Suprapubic skin (tissue), 4 donors: Measurements from ENCODE around the gene FAM3C. TPM values are rescaled to one million over a fixed set of nuclear protein-coding genes. Genes with fewer than 3 reads are reported as not detected.

Source experiments
- DNase-seq, 2 donors: peaks; one replicate each; pipeline ENCODE4 v3.0.0-alpha.2; 2019; ENCODE audit warnings: low spot score in 2 of 2
- H3K27ac ChIP-seq: fragments of 200-600 bp; sonication (generic); one replicate; pipeline ENCODE4 v1.5.1; 2019
- H3K27me3 ChIP-seq: fragments of 200-600 bp; sonication (generic); one replicate; pipeline ENCODE4 v1.5.1; 2019
- H3K36me3 ChIP-seq: fragments of 200-600 bp; sonication (generic); one replicate; pipeline ENCODE4 v1.5.1; 2019
- H3K4me1 ChIP-seq: fragments of 200-600 bp; sonication (generic); one replicate; pipeline ENCODE4 v1.5.1; 2019
- H3K4me3 ChIP-seq: fragments of 200-600 bp; sonication (generic); one replicate; pipeline ENCODE4 v1.5.1; 2019; ENCODE audit warnings: mild to moderate bottlenecking
- H3K9me3 ChIP-seq: fragments of 200-600 bp; sonication (generic); one replicate; pipeline ENCODE4 v1.5.1; 2019
- CTCF ChIP-seq, 2 donors: fragments of 200-600 bp in 1 of 2; fragments of 450-650 bp in 1 of 2; sonication (generic) in 1 of 2; IDR thresholded peaks; one replicate each; pipeline ENCODE4 v1.5.1; 2016 to 2019; ENCODE audit warnings: antibody characterized with exemption in 2 of 2, mild to moderate bottlenecking in 1 of 2, moderate library complexity in 1 of 2
- EP300 ChIP-seq: sonication (generic); formaldehyde crosslinking; IDR thresholded peaks from one replicate; pipeline ENCODE4 v1.6.1; 2017; ENCODE audit warnings: antibody characterized with exemption
- POLR2A ChIP-seq, 2 donors: fragments of 450-650 bp; IDR thresholded peaks; one replicate each; pipeline ENCODE4 v1.6.1; 2017; ENCODE audit warnings: antibody characterized with exemption in 2 of 2, mild to moderate bottlenecking in 2 of 2, moderate library complexity in 2 of 2
- POLR2AphosphoS5 ChIP-seq, 3 donors: sonication (generic); formaldehyde crosslinking; IDR thresholded peaks; one replicate each; pipeline ENCODE4 v1.6.1; 2017; ENCODE audit warnings: antibody characterized with exemption in 3 of 3
- WGBS: methylation state at CpG from one replicate; pipeline ENCODE4 v1.1.5; 2018; 5-methylcytosine and 5-hydroxymethylcytosine counted together
- total RNA-seq, 4 donors: library from RNA; depleted of rRNA; stranded (reverse); fragments of >200 nt; gene quantifications; one replicate each; pipeline ENCODE4 v1.1.0, GENCODE V29; 2016

Gene FAM3C
- total RNA-seq, 4 donors from 2014 or later = 31.8 to 39.1 (median 35.9) TPM

GRCh38 chr7:121376979-121377378, 19.1 kb downstream of the FAM3C start:
- H3K4me1 ChIP-seq = peaks cover 6% of the 10 kb centered on the region
- 93% methylated on average over 2 of the region's 2 CpGs for WGBS
- no peak overlapping the region for H3K27ac ChIP-seq
- H3K9me3 ChIP-seq = no peaks in the 10 kb centered on the region
- no peaks in the 10 kb centered on the region for H3K27me3 ChIP-seq
- H3K4me3 ChIP-seq = no peak overlapping the region
- H3K36me3 ChIP-seq = peaks cover 14% of the 10 kb centered on the region
- no peak for TF ChIP-seq POLR2A (IDR thresholded peaks at IDR 0.05)
- no peak for DNase-seq

GRCh38 chr7:121373177-121373576, 22.9 kb downstream of the FAM3C start:
- Histone ChIP-seq H3K27me3 (no peaks in the 10 kb centered on the region), H3K9me3 (no peaks in the 10 kb centered on the region), H3K4me1 (peaks cover 6% of the 10 kb centered on the region), H3K36me3 (peaks cover 17% of the 10 kb centered on the region), H3K4me3 (no peak overlapping the region), H3K27ac (no peak overlapping the region)
- TF ChIP-seq EP300 (no peak), CTCF (IDR thresholded peaks at IDR 0.05) (no peak), POLR2AphosphoS5 (IDR thresholded peaks at IDR 0.05) (no peak), POLR2A (IDR thresholded peaks at IDR 0.05) (no peak)
- DNase-seq = no peak

- no peak overlapping the region for H3K4me3 ChIP-seq
- 88% methylated on average over 2 of the region's 2 CpGs for WGBS
- H3K9me3 ChIP-seq = no peaks in the 10 kb centered on the region
- no peak overlapping the region for H3K27ac ChIP-seq
- no peak for TF ChIP-seq POLR2A (IDR thresholded peaks at IDR 0.05)
- no peak for TF ChIP-seq POLR2AphosphoS5 (IDR thresholded peaks at IDR 0.05)
- no peak for TF ChIP-seq EP300
- no peak for TF ChIP-seq CTCF (IDR thresholded peaks at IDR 0.05)
- H3K27me3 ChIP-seq = no peaks in the 10 kb centered on the region
- peaks cover 20% of the 10 kb centered on the region for H3K36me3 ChIP-seq
- no peak for DNase-seq
- peaks cover 6% of the 10 kb centered on the region for H3K4me1 ChIP-seq
Measured at GRCh38 chr7:121372376-121373010, 23.6 kb downstream of the FAM3C start.

GRCh38 chr7:121371883-121372282, 24.2 kb downstream of the FAM3C start:
- no peak for TF ChIP-seq POLR2AphosphoS5 (IDR thresholded peaks at IDR 0.05)
- TF ChIP-seq POLR2A (IDR thresholded peaks at IDR 0.05) = no peak
- TF ChIP-seq EP300 = no peak
- no peak for TF ChIP-seq CTCF (IDR thresholded peaks at IDR 0.05)
- no peak overlapping the region for H3K4me3 ChIP-seq
- peaks cover 20% of the 10 kb centered on the region for H3K36me3 ChIP-seq
- H3K9me3 ChIP-seq = no peaks in the 10 kb centered on the region
- H3K27ac ChIP-seq = no peak overlapping the region
- WGBS = 54% methylated on average over 2 of the region's 2 CpGs
- H3K4me1 ChIP-seq = peaks cover 6% of the 10 kb centered on the region
- DNase-seq = no peak
- no peaks in the 10 kb centered on the region for H3K27me3 ChIP-seq

GRCh38 chr7:121371367-121371766, 24.7 kb downstream of the FAM3C start:
- 74% methylated on average over 1 of the region's 1 CpG for WGBS
- H3K36me3 ChIP-seq = peaks cover 20% of the 10 kb centered on the region
- no peak for DNase-seq
- H3K9me3 ChIP-seq = no peaks in the 10 kb centered on the region
- no peaks in the 10 kb centered on the region for H3K27me3 ChIP-seq
- no peak overlapping the region for H3K4me3 ChIP-seq
- H3K27ac ChIP-seq = no peak overlapping the region
- TF ChIP-seq EP300 = no peak
- H3K4me1 ChIP-seq = peaks cover 6% of the 10 kb centered on the region

- no peak overlapping the region for H3K27ac ChIP-seq
- 44% methylated on average over 2 of the region's 2 CpGs for WGBS
Measured at GRCh38 chr7:121369462-121369861, 26.6 kb downstream of the FAM3C start.

More at GRCh38 chr7:121369462-121369861, 26.6 kb downstream of the FAM3C start:
- no peak for TF ChIP-seq POLR2AphosphoS5 (IDR thresholded peaks at IDR 0.05)
- TF ChIP-seq POLR2A (IDR thresholded peaks at IDR 0.05) = no peak
- TF ChIP-seq CTCF (IDR thresholded peaks at IDR 0.05) = no peak
- no peak for TF ChIP-seq EP300
- peaks cover 6% of the 10 kb centered on the region for H3K36me3 ChIP-seq
- H3K27me3 ChIP-seq = no peaks in the 10 kb centered on the region
- no peak for DNase-seq
- H3K9me3 ChIP-seq = no peaks in the 10 kb centered on the region
- H3K4me1 ChIP-seq = peaks cover 6% of the 10 kb centered on the region
- H3K4me3 ChIP-seq = no peak overlapping the region
